ENCODE results near the gene TRAK1.

DNA sequence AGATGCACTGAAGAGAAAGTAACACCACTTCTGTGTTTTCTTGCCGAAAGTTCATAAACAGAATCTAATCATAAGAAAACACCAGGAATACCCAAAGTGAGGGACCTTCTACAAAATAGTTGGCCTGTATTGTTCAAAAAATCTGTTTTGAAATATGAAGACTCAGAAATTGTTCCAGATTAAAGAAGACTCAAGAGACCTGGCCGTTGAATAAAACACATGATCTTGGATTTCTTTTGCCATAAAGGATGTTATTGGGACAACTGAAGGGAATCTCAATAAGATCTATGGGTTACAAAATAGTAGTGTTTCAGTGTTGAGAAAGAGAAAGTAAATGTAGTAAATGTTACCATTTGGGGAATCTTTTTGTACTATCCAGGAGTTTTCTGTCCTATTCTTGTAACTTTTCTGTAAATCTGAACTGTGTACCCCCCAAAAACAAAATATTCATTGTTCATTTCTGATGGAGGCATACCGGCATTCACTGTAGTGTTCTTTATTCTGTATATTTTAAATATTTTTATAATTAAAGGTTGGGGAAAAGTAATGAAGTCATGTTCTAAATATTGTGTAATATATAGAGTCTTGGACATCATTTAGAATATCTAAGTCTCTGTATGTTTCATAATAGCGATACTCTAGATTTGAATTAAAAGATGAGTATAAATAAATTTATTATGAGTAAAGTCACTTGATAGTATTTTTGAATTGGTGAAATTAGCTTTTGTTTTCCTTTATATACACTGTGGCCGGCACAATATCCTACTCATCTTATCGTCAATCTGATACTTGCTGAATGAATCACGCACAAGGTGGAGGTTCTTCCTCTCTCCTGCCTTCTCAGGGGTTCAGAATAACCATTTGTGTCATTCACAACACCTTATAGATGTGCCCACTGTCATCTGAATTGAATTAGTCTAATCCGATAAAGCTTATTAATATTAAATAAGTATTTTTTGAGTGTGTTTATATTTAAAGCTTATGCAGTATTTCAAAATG is 66.7 kb downstream of the TRAK1 start:
- TF ChIP-seq CTCF (IDR thresholded peaks at IDR 0.05) = no peak
- TF ChIP-seq EZH2 (IDR thresholded peaks at IDR 0.05; ENCODE audit: borderline replicate concordance, insufficient read depth, low read depth, low read length, poor library complexity, severe bottlenecking) = no peak

All from B cell (primary cell).